Panc1 (cell line): ENCODE measurements around the gene ST6GALNAC6. TPM values are rescaled to one million over a fixed set of nuclear protein-coding genes. Genes with fewer than 3 reads are reported as not detected.

Source experiments
- ATAC-seq: fragments of 200-7000 bp; cut with Tn5 transposase; 2 replicates; pipeline ENCODE4 v1.9.1; 2020; ENCODE audit warnings: mild to moderate bottlenecking, moderate library complexity
- BruUV-seq: library from RNA; stranded (reverse); fragments of 400-500 nt; replicated peaks from 2 replicates; lab custom pipeline; 2021; lab: Mats Ljungman, UMichigan
- CTCF ChIA-PET: fragments of 300-600 bp; sonication (Branson Sonifier 250); formaldehyde crosslinking; loops from one replicate; lab custom pipeline; 2022; ENCODE audit warnings: antibody characterized with exemption; lab: Charles Lee
- POLR2A ChIA-PET: fragments of 300-600 bp; sonication (Branson Sonifier 250); formaldehyde crosslinking; loops from one replicate; lab custom pipeline; 2022; ENCODE audit warnings: antibody characterized with exemption; lab: Charles Lee
- DNase-seq: peaks from one replicate; pipeline ENCODE4 v3.0.0-alpha.2; 2010; ENCODE audit warnings: low read depth, low spot score
- H3K27ac ChIP-seq: 2 replicates; pipeline ENCODE4 v1.5.1; 2011; ENCODE audit warnings: mild to moderate bottlenecking, low read length, inconsistent platforms
- H3K27me3 ChIP-seq: fragments of 200-500 bp; sonication (Bioruptor generic); 2 replicates; pipeline ENCODE4 v1.6.0; 2014; ENCODE audit warnings: low read length, inconsistent platforms; ENCODE audit not compliant: control insufficient read depth, insufficient read depth
- H3K36me3 ChIP-seq: fragments of 200-500 bp; sonication (Bioruptor generic); 2 replicates; pipeline ENCODE4 v1.5.1; 2014; ENCODE audit warnings: inconsistent platforms, mild to moderate bottlenecking, low read length, moderate library complexity; ENCODE audit not compliant: control insufficient read depth, insufficient read depth
- H3K4me1 ChIP-seq: 2 replicates; pipeline ENCODE4 v1.5.1; 2011; ENCODE audit warnings: inconsistent platforms, mild to moderate bottlenecking, low read length, moderate library complexity; ENCODE audit not compliant: control insufficient read depth, insufficient read depth
- H3K4me3 ChIP-seq, 2 experiments: 2 replicates each; pipeline ENCODE4 v1.5.1; 2011 to 2012; ENCODE audit warnings: low read depth in 2 of 2, low read length in 2 of 2, mild to moderate bottlenecking in 2 of 2, inconsistent platforms in 1 of 2, moderate library complexity in 1 of 2
- H3K9me3 ChIP-seq: fragments of 200-500 bp; sonication (Bioruptor generic); 2 replicates; pipeline ENCODE4 v1.5.1; 2014; ENCODE audit warnings: low read depth, mild to moderate bottlenecking, inconsistent platforms, low read length, moderate library complexity; ENCODE audit not compliant: control insufficient read depth, insufficient read depth
- POLR2AphosphoS5 ChIP-seq: IDR thresholded peaks from 2 replicates; pipeline ENCODE4 v1.6.1; 2012; ENCODE audit warnings: mild to moderate bottlenecking, low read depth, low read length, moderate library complexity
- SIN3A ChIP-seq: IDR thresholded peaks from 2 replicates; pipeline ENCODE4 v1.6.1; 2012; ENCODE audit warnings: low read depth, mild to moderate bottlenecking, low read length, moderate library complexity, borderline replicate concordance; ENCODE audit not compliant: insufficient read depth
- TCF7L2 ChIP-seq: IDR thresholded peaks from 2 replicates; pipeline ENCODE4 v1.6.1; 2011; ENCODE audit warnings: mild to moderate bottlenecking, low read depth, low read length, inconsistent platforms
- in situ Hi-C: cut with HindIII; loops from 2 replicates; pipeline ENCODE4 v1.10.0; 2016; ENCODE audit warnings: low sequenced_read_pairs, low pct_unique_long_range_greater_than_20kb
- intact Hi-C: fragments of 100-400 bp; cut with micrococcal nuclease; formaldehyde crosslinking; loops from one replicate; pipeline ENCODE4 v1.10.0; 2022; ENCODE audit not compliant: unreplicated experiment
- total RNA-seq: library from RNA; stranded (reverse); gene quantifications from one replicate; pipeline ENCODE4 v1.2.1, GENCODE V29; 2021; ENCODE audit not compliant: unreplicated experiment
- TF ChIP-seq, protein P1 (sequence below), 2 experiments: IDR thresholded peaks; 2 replicates each; pipeline ENCODE4 v1.6.1; 2011 to 2012; ENCODE audit warnings: low read depth in 2 of 2, control low read depth in 1 of 2, low read length in 1 of 2, mild to moderate bottlenecking in 1 of 2, moderate library complexity in 1 of 2; ENCODE audit not compliant: insufficient read depth in 1 of 2
- TF ChIP-seq, protein P2 (sequence below): fragments of 450-650 bp; IDR thresholded peaks from 2 replicates; pipeline ENCODE4 v1.5.1; 2017; ENCODE audit warnings: mild to moderate bottlenecking

Gene ST6GALNAC6
- total RNA-seq, 1 experiment from 2014 or later = 50.2 TPM

DNA sequence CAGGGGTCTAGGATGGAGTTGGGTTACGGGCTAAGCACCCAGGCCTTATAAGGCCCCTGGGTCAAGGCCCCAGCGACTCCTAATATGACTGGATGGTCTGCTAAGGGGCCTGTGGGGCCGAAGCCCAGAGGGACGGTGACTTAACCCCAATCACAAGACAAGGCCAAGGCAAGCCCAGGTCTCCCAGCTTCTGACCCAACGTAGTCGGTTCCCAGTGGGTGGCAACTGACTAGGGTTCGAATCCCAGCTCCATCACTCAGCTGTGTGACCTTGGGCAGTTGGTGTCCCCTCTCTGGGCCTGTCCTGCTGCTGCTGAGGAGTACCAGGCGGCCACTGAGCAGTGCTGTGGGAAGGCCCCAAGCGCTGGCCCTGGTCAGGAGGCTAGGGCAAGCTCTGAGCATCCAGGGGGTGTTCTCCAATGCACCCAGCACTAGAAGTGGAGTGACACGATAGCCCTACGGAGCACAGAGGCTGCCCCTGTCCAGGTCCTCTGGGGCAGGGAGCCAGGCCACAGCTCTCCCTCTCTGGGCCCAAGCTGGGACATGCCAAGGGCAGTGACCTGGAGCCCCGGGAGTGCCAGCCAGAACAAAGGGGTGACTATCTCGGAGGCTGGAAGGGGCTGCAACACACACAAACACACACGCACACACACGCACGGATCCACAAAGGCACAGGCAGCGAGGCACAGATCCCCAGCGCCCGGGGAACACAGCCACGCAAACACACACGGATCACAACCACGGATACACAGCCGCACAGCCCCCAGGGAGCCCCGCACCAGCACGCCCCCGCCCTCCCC, 22.4 kb downstream of the ST6GALNAC6 start:
- BruUV-seq = no TSS peak
- intact Hi-C loops = loop anchor here (10.0 kb wide), 1 partner anchor 72 kb away; the partner anchor contains the start of gene FPGS
- ATAC-seq (peak; percentile 40), DNase-seq (no peak)
- TF ChIP-seq POLR2AphosphoS5 (no peak), TCF7L2 (no peak), SIN3A (no peak)
- TF ChIP-seq, protein P1, sequence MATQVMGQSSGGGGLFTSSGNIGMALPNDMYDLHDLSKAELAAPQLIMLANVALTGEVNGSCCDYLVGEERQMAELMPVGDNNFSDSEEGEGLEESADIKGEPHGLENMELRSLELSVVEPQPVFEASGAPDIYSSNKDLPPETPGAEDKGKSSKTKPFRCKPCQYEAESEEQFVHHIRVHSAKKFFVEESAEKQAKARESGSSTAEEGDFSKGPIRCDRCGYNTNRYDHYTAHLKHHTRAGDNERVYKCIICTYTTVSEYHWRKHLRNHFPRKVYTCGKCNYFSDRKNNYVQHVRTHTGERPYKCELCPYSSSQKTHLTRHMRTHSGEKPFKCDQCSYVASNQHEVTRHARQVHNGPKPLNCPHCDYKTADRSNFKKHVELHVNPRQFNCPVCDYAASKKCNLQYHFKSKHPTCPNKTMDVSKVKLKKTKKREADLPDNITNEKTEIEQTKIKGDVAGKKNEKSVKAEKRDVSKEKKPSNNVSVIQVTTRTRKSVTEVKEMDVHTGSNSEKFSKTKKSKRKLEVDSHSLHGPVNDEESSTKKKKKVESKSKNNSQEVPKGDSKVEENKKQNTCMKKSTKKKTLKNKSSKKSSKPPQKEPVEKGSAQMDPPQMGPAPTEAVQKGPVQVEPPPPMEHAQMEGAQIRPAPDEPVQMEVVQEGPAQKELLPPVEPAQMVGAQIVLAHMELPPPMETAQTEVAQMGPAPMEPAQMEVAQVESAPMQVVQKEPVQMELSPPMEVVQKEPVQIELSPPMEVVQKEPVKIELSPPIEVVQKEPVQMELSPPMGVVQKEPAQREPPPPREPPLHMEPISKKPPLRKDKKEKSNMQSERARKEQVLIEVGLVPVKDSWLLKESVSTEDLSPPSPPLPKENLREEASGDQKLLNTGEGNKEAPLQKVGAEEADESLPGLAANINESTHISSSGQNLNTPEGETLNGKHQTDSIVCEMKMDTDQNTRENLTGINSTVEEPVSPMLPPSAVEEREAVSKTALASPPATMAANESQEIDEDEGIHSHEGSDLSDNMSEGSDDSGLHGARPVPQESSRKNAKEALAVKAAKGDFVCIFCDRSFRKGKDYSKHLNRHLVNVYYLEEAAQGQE (IDR thresholded peaks at IDR 0.05; ENCODE audit: insufficient read depth in 1 of 2, low read depth in 2 of 2, low read length in 1 of 2) = no peak
- in situ Hi-C loops = no loop called here
- ChIA-PET POLR2A (no interaction called here), CTCF (no interaction called here)
- Histone ChIP-seq H3K9me3 (no peaks in the 10 kb centered on the region), H3K27me3 (no peaks in the 10 kb centered on the region), H3K36me3 (no peaks in the 10 kb centered on the region), H3K4me1 (peaks cover 30% of the 10 kb centered on the region; the same call in 1 of the 2 replicates), H3K27ac (peak overlapping the region; percentile 53), H3K4me3 (peak overlapping the region; percentile 39 to 64)

DNA sequence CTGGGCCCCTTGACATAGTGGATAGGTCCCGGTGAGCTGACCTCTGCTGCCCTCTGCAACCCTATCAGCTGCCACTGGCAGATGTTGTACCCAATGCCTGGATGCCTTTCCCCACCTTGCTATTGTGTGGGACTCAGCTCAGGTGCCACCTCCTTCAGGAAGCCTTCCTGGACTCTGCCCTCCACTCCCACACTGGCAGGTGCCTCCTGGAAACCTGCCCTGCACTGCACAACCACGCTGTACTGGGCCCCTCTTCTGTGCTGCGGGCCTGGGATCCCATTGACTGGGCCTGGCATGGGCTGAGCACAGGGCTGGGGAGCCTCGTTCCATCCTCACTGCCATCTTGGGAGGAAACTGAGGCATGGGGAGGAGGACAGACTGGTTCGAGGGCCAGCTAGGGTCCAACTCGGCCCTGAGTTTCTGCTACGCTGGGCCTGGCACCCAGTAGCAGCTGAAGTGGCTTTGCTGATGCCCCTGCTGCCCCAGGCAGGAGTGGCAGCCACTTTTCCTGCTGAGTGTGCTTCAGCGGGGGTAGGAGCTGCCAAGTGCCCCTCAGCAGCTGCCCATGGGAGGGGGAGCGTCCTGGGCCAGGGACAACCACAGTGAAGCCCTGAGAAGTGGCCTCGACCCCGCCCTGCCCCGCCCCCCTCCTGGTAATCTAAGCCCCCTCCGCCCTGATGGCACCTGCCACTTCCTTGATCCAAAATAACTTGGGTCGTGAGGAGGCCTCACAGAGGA, 23.2 kb downstream of the ST6GALNAC6 start:
- BruUV-seq = no TSS peak
- in situ Hi-C loops (no loop called here), intact Hi-C loops (loop anchor here (10.0 kb wide), 1 partner anchor 71 kb away; the partner anchor contains the start of gene FPGS)
- Histone ChIP-seq H3K36me3 (no peaks in the 10 kb centered on the region), H3K4me1 (peaks cover 30% of the 10 kb centered on the region; the same call in 1 of the 2 replicates), H3K4me3 (no peak overlapping the region), H3K27me3 (no peaks in the 10 kb centered on the region), H3K9me3 (no peaks in the 10 kb centered on the region), H3K27ac (no peak overlapping the region)
- ATAC-seq = no peak
- ChIA-PET CTCF (no interaction called here), POLR2A (no interaction called here)
- DNase-seq = no peak
- TF ChIP-seq, protein P1 (IDR thresholded peaks at IDR 0.05; ENCODE audit: insufficient read depth in 1 of 2, low read depth in 2 of 2, low read length in 1 of 2) = no peak
- no peak for TF ChIP-seq TCF7L2
- no peak for TF ChIP-seq POLR2AphosphoS5
- TF ChIP-seq SIN3A = no peak
- TF ChIP-seq, protein P2, sequence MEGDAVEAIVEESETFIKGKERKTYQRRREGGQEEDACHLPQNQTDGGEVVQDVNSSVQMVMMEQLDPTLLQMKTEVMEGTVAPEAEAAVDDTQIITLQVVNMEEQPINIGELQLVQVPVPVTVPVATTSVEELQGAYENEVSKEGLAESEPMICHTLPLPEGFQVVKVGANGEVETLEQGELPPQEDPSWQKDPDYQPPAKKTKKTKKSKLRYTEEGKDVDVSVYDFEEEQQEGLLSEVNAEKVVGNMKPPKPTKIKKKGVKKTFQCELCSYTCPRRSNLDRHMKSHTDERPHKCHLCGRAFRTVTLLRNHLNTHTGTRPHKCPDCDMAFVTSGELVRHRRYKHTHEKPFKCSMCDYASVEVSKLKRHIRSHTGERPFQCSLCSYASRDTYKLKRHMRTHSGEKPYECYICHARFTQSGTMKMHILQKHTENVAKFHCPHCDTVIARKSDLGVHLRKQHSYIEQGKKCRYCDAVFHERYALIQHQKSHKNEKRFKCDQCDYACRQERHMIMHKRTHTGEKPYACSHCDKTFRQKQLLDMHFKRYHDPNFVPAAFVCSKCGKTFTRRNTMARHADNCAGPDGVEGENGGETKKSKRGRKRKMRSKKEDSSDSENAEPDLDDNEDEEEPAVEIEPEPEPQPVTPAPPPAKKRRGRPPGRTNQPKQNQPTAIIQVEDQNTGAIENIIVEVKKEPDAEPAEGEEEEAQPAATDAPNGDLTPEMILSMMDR = no peak
